ENCODE results near the gene CDC20. TPM values are rescaled to one million over a fixed set of nuclear protein-coding genes. Genes with fewer than 3 reads are reported as not detected.
A peak's percentile ranks its signal among the peaks of the same experiment; 100 is the strongest.

The CDC20 gene
- polyA plus RNA-seq (2013, experiment 1 of 4) = 137 TPM
- 119 TPM for polyA plus RNA-seq (2013, experiment 2 of 4)
- polyA plus RNA-seq (2013, experiment 3 of 4) = 133 TPM
- polyA plus RNA-seq (2013, experiment 4 of 4) = 143 TPM

- peak within 1 kb of the TSS; percentile 97 for H3K27ac ChIP-seq (ENCODE audit: insufficient read depth, low read depth, low read length, poor library complexity, severe bottlenecking)
- peaks cover 13% of the 10 kb centered on the region for H3K4me1 ChIP-seq (ENCODE audit: control insufficient read depth, insufficient read depth, low read length)
- no peaks in the 10 kb centered on the region for H3K9me3 ChIP-seq (ENCODE audit: control insufficient read depth, low read length)
- peak within 1 kb of the TSS; percentile 87 for H3K4me3 ChIP-seq (ENCODE audit: insufficient read depth, low read depth, low read length)
- WGBS, 2 experiments = 1% methylated on average over 59 of the region's 59 CpGs
- peaks cover 18% of the 10 kb centered on the region for H3K36me3 ChIP-seq (ENCODE audit: control insufficient read depth, insufficient read depth, low read length)
- no peaks in the 10 kb centered on the region for H3K27me3 ChIP-seq (ENCODE audit: control insufficient read depth, insufficient read depth, low read length, poor library complexity, severe bottlenecking)
Measured at GRCh38 chr1:43358746-43359693, at the start of gene CDC20. TSS of gene CDC20 (plus strand) at chr1:43358981. CDS start at chr1:43359216, 235 bp downstream.

GRCh38 chr1:43309405-43310025, 49.3 kb upstream of the CDC20 start:
- Histone ChIP-seq H3K4me3 (ENCODE audit: insufficient read depth, low read depth, low read length) (no peak overlapping the region), H3K27ac (ENCODE audit: insufficient read depth, low read depth, low read length, poor library complexity, severe bottlenecking) (no peak overlapping the region), H3K4me1 (ENCODE audit: control insufficient read depth, insufficient read depth, low read length) (no peaks in the 10 kb centered on the region), H3K9me3 (ENCODE audit: control insufficient read depth, low read length) (no peaks in the 10 kb centered on the region), H3K36me3 (ENCODE audit: control insufficient read depth, insufficient read depth, low read length) (no peaks in the 10 kb centered on the region), H3K27me3 (ENCODE audit: control insufficient read depth, insufficient read depth, low read length, poor library complexity, severe bottlenecking) (no peaks in the 10 kb centered on the region)
- WGBS, 2 experiments = 92 to 95% methylated on average over 13 of the region's 13 CpGs

GRCh38 chr1:43311521-43311920, 47.3 kb upstream of the CDC20 start:
- 94 to 96% methylated on average over 9 of the region's 9 CpGs for WGBS, 2 experiments
- Histone ChIP-seq H3K27me3 (ENCODE audit: control insufficient read depth, insufficient read depth, low read length, poor library complexity, severe bottlenecking) (no peaks in the 10 kb centered on the region), H3K36me3 (ENCODE audit: control insufficient read depth, insufficient read depth, low read length) (no peaks in the 10 kb centered on the region), H3K9me3 (ENCODE audit: control insufficient read depth, low read length) (no peaks in the 10 kb centered on the region), H3K4me3 (ENCODE audit: insufficient read depth, low read depth, low read length) (no peak overlapping the region), H3K4me1 (ENCODE audit: control insufficient read depth, insufficient read depth, low read length) (no peaks in the 10 kb centered on the region), H3K27ac (ENCODE audit: insufficient read depth, low read depth, low read length, poor library complexity, severe bottlenecking) (no peak overlapping the region)

GRCh38 chr1:43312212-43312623, 46.6 kb upstream of the CDC20 start:
- Histone ChIP-seq H3K4me1 (ENCODE audit: control insufficient read depth, insufficient read depth, low read length) (no peaks in the 10 kb centered on the region), H3K27ac (ENCODE audit: insufficient read depth, low read depth, low read length, poor library complexity, severe bottlenecking) (no peak overlapping the region), H3K27me3 (ENCODE audit: control insufficient read depth, insufficient read depth, low read length, poor library complexity, severe bottlenecking) (no peaks in the 10 kb centered on the region), H3K36me3 (ENCODE audit: control insufficient read depth, insufficient read depth, low read length) (no peaks in the 10 kb centered on the region), H3K4me3 (ENCODE audit: insufficient read depth, low read depth, low read length) (no peak overlapping the region), H3K9me3 (ENCODE audit: control insufficient read depth, low read length) (no peaks in the 10 kb centered on the region)
- WGBS, 2 experiments = 92 to 95% methylated on average over 19 of the region's 19 CpGs

- H3K9me3 ChIP-seq (ENCODE audit: control insufficient read depth, low read length) = no peaks in the 10 kb centered on the region
- H3K36me3 ChIP-seq (ENCODE audit: control insufficient read depth, insufficient read depth, low read length) = no peaks in the 10 kb centered on the region
- H3K4me3 ChIP-seq (ENCODE audit: insufficient read depth, low read depth, low read length) = no peak overlapping the region
- WGBS, 2 experiments = 94 to 95% methylated on average over 24 of the region's 24 CpGs
- no peak overlapping the region for H3K27ac ChIP-seq (ENCODE audit: insufficient read depth, low read depth, low read length, poor library complexity, severe bottlenecking)
- no peaks in the 10 kb centered on the region for H3K27me3 ChIP-seq (ENCODE audit: control insufficient read depth, insufficient read depth, low read length, poor library complexity, severe bottlenecking)
- no peaks in the 10 kb centered on the region for H3K4me1 ChIP-seq (ENCODE audit: control insufficient read depth, insufficient read depth, low read length)
Measured at GRCh38 chr1:43312663-43313515, 45.9 kb upstream of the CDC20 start.

- no peaks in the 10 kb centered on the region for H3K4me1 ChIP-seq (ENCODE audit: control insufficient read depth, insufficient read depth, low read length)
- no peaks in the 10 kb centered on the region for H3K27me3 ChIP-seq (ENCODE audit: control insufficient read depth, insufficient read depth, low read length, poor library complexity, severe bottlenecking)
- H3K9me3 ChIP-seq (ENCODE audit: control insufficient read depth, low read length) = no peaks in the 10 kb centered on the region
- H3K36me3 ChIP-seq (ENCODE audit: control insufficient read depth, insufficient read depth, low read length) = no peaks in the 10 kb centered on the region
- H3K4me3 ChIP-seq (ENCODE audit: insufficient read depth, low read depth, low read length) = no peak overlapping the region
- 93 to 94% methylated on average over 10 of the region's 10 CpGs for WGBS, 2 experiments
- no peak overlapping the region for H3K27ac ChIP-seq (ENCODE audit: insufficient read depth, low read depth, low read length, poor library complexity, severe bottlenecking)
Measured at GRCh38 chr1:43313771-43314170, 45.0 kb upstream of the CDC20 start.

GRCh38 chr1:43314233-43314632, 44.5 kb upstream of the CDC20 start:
- 90 to 91% methylated on average over 5 of the region's 5 CpGs for WGBS, 2 experiments

GRCh38 chr1:43315481-43315880, 43.3 kb upstream of the CDC20 start:
- Histone ChIP-seq H3K27me3 (ENCODE audit: control insufficient read depth, insufficient read depth, low read length, poor library complexity, severe bottlenecking) (no peaks in the 10 kb centered on the region), H3K36me3 (ENCODE audit: control insufficient read depth, insufficient read depth, low read length) (no peaks in the 10 kb centered on the region), H3K27ac (ENCODE audit: insufficient read depth, low read depth, low read length, poor library complexity, severe bottlenecking) (no peak overlapping the region), H3K4me3 (ENCODE audit: insufficient read depth, low read depth, low read length) (no peak overlapping the region), H3K9me3 (ENCODE audit: control insufficient read depth, low read length) (no peaks in the 10 kb centered on the region), H3K4me1 (ENCODE audit: control insufficient read depth, insufficient read depth, low read length) (no peaks in the 10 kb centered on the region)
- 94 to 95% methylated on average over 2 of the region's 3 CpGs for WGBS, 2 experiments

More at GRCh38 chr1:43314233-43314632, 44.5 kb upstream of the CDC20 start:
- Histone ChIP-seq H3K9me3 (ENCODE audit: control insufficient read depth, low read length) (no peaks in the 10 kb centered on the region), H3K36me3 (ENCODE audit: control insufficient read depth, insufficient read depth, low read length) (no peaks in the 10 kb centered on the region), H3K4me3 (ENCODE audit: insufficient read depth, low read depth, low read length) (no peak overlapping the region), H3K27ac (ENCODE audit: insufficient read depth, low read depth, low read length, poor library complexity, severe bottlenecking) (no peak overlapping the region), H3K4me1 (ENCODE audit: control insufficient read depth, insufficient read depth, low read length) (no peaks in the 10 kb centered on the region), H3K27me3 (ENCODE audit: control insufficient read depth, insufficient read depth, low read length, poor library complexity, severe bottlenecking) (no peaks in the 10 kb centered on the region)

GRCh38 chr1:43315963-43316737, 42.6 kb upstream of the CDC20 start:
- no peaks in the 10 kb centered on the region for H3K27me3 ChIP-seq (ENCODE audit: control insufficient read depth, insufficient read depth, low read length, poor library complexity, severe bottlenecking)
- H3K36me3 ChIP-seq (ENCODE audit: control insufficient read depth, insufficient read depth, low read length) = no peaks in the 10 kb centered on the region

More at GRCh38 chr1:43315963-43316737, 42.6 kb upstream of the CDC20 start:
- no peak overlapping the region for H3K27ac ChIP-seq (ENCODE audit: insufficient read depth, low read depth, low read length, poor library complexity, severe bottlenecking)
- whole genome bisulfite sequencing, 2 experiments = 94% methylated on average over 10 of the region's 10 CpGs
- no peaks in the 10 kb centered on the region for H3K4me1 ChIP-seq (ENCODE audit: control insufficient read depth, insufficient read depth, low read length)
- no peaks in the 10 kb centered on the region for H3K9me3 ChIP-seq (ENCODE audit: control insufficient read depth, low read length)
- H3K4me3 ChIP-seq (ENCODE audit: insufficient read depth, low read depth, low read length) = no peak overlapping the region
